Mucosa of descending colon (tissue), 3 donors: ENCODE measurements around the gene ABCA9. TPM values are rescaled to one million over a fixed set of nuclear protein-coding genes. Genes with fewer than 3 reads are reported as not detected.

Experiments used
- ATAC-seq: fragments of 200-7000 bp; cut with Tn5 transposase; one replicate; pipeline ENCODE4 v1.9.1; 2020; ENCODE audit warnings: mild to moderate bottlenecking, moderate library complexity
- DNase-seq, 3 donors: peaks; one replicate each; pipeline ENCODE4 v3.0.0-alpha.2; 2020
- H3K36me3 ChIP-seq: fragments of 200-600 bp; one replicate; pipeline ENCODE4 v1.8.0; 2021; ENCODE audit warnings: low read depth, mild to moderate bottlenecking
- H3K4me1 ChIP-seq: fragments of 200-600 bp; one replicate; pipeline ENCODE4 v1.8.0; 2021; ENCODE audit warnings: low read depth, mild to moderate bottlenecking
- H3K4me3 ChIP-seq: fragments of 200-600 bp; one replicate; pipeline ENCODE4 v1.8.0; 2021; ENCODE audit warnings: mild to moderate bottlenecking
- H3K9me3 ChIP-seq: fragments of 200-600 bp; one replicate; pipeline ENCODE4 v1.8.0; 2021; ENCODE audit warnings: mild to moderate bottlenecking
- intact Hi-C, 2 donors: fragments of 100-400 bp; cut with DNase I in 1 of 2; cut with micrococcal nuclease in 1 of 2; formaldehyde crosslinking; loops; one replicate each; pipeline versions ENCODE4 v1.11.0 to v1.11.1; 2022; cut with DNase I, micrococcal nuclease
- total RNA-seq, 3 donors: library from RNA; stranded (reverse); fragmentation: NEBNext Ultra II Directional in 2 of 3; extraction: Animal tissue kit (Norgen Biotek cat#: 25700) in 2 of 3; gene quantifications; one replicate each; pipeline versions ENCODE4 v1.2.1 to v1.2.4, GENCODE V29; 2021 to 2023
- TF ChIP-seq, protein P1 (sequence below): fragments of 200-600 bp; IDR thresholded peaks from one replicate; pipeline ENCODE4 v1.8.0; 2022; ENCODE audit warnings: antibody characterized with exemption, mild to moderate bottlenecking
- donor health status: DM: no; HTN: no; CAD: no; lungs with moderate emphysema.
- donor health status: DM: no; HTN: no; CAD: no.
- donor health status: DM: no; HTN: yes; CAD: no.

Gene ABCA9
- total RNA-seq, 3 donors from 2014 or later = 2.0 to 20.0 (median 3.6) TPM

DNA sequence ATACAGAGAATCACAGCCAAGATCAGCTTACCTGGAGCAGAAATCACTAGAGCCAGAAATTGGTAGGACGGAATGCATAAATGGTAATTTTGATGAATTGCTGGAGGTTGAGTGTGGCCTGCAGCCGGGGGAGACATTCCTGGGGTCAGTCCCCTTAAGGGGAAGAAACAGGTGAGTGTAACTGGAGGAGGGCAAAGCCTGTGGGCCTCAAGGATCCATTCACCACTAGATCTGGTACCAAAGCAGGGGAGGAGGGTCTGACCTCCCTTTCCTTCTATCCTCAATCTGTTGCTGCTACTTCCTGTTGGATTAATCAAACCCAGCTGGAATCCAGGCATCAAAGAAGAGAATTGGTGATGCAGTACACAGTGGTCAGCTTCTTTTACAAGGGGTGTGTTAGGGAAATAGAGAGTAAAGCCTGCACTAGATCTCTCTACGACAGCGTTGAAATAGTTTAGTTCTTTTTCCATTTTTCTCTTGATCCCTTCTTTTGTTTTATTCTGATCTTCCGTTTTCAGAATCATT, 8.6 kb upstream of the ABCA9 start:
- no peak overlapping the region for H3K4me3 ChIP-seq
- H3K36me3 ChIP-seq = no peaks in the 10 kb centered on the region
- TF ChIP-seq, protein P1, sequence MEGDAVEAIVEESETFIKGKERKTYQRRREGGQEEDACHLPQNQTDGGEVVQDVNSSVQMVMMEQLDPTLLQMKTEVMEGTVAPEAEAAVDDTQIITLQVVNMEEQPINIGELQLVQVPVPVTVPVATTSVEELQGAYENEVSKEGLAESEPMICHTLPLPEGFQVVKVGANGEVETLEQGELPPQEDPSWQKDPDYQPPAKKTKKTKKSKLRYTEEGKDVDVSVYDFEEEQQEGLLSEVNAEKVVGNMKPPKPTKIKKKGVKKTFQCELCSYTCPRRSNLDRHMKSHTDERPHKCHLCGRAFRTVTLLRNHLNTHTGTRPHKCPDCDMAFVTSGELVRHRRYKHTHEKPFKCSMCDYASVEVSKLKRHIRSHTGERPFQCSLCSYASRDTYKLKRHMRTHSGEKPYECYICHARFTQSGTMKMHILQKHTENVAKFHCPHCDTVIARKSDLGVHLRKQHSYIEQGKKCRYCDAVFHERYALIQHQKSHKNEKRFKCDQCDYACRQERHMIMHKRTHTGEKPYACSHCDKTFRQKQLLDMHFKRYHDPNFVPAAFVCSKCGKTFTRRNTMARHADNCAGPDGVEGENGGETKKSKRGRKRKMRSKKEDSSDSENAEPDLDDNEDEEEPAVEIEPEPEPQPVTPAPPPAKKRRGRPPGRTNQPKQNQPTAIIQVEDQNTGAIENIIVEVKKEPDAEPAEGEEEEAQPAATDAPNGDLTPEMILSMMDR = no peak
- DNase-seq (no peak), ATAC-seq (no peak)
- no peaks in the 10 kb centered on the region for H3K9me3 ChIP-seq
- H3K4me1 ChIP-seq = no peaks in the 10 kb centered on the region
- intact Hi-C loops = no loop called here

DNA sequence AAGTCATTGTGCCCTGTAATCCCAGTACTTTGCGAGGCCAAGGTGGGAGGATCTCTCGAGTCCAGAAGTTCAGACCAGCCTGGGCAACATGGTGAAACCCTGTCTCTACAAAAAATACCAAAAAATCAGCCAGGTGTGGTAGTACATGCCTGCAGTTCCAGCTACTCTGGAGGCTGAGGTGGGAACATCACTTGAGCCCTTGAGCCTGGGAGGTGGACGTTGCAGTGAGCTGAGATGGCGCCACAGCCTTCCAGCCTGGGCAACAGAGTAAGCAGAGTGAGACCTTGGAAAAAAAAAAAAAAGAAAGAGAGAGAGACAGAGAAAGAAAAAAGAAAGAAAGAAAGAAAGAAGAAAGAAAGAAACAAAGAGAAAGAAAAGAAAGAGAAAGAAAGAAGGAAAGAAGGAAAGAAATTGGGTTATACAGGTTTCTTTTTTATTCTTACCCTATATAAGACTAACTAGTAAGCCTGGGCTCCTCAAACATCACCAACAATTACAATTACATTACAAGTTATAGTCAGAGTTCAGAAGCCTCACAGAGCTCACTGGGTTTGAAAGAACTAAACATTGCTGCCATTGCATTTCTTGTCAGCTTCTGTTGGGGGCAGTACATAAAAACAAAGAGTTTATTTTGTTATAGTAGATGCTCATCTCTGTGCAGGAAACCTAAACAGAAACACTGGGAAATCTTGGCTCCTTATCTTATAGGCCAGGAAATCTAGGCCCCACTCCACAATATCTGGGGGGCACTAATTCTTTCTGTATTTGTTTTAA, 6.7 kb upstream of the ABCA9 start:
- ATAC-seq = no peak
- H3K36me3 ChIP-seq = no peaks in the 10 kb centered on the region
- no peak overlapping the region for H3K4me3 ChIP-seq
- intact Hi-C loops = no loop called here
- TF ChIP-seq, protein P1 = no peak
- no peak for DNase-seq
- no peaks in the 10 kb centered on the region for H3K4me1 ChIP-seq
- no peaks in the 10 kb centered on the region for H3K9me3 ChIP-seq

DNA sequence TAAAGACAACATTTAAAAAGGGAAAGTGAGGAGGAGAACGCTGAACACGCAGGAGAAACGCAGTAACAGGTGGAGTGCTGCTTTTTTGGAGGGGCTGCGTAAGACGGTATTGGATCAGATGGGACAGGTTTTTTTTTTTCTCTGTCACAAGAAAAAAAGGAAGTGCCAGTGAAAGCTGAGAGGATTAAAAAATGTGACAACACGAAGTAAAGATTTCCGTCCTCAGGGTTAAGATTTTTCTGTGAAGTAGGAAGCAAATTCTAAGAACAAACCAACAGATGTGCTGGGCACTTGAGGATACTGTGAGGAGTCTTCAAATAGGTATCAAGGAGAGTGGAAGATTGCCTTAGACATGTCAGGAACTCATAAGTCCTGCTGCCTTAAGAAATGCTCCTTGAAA, 5.8 kb upstream of the ABCA9 start:
- H3K4me1 ChIP-seq = no peaks in the 10 kb centered on the region
- H3K9me3 ChIP-seq = no peaks in the 10 kb centered on the region
- no peak for DNase-seq
- H3K4me3 ChIP-seq = no peak overlapping the region
- ATAC-seq = no peak
- TF ChIP-seq, protein P1 = no peak
- intact Hi-C loops = no loop called here
- no peaks in the 10 kb centered on the region for H3K36me3 ChIP-seq

DNA sequence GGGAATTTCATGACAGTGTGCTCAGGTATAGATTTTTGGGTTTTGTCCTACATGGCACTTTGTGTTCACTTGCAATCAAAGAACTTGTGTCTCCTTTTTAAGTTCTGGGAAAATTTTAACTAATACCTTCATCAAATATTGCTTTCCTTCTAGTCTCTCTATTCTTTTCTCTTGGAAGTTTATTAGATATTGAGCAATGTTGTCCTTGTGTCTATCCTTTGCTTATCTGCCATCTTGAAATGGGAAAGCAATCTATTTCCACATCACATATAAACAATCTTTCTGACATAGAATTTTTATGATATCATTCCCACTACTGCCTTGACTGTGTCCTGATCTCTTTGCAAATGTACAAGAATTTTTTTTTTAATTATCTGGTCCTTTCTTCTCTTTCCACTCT, 4.4 kb upstream of the ABCA9 start:
- Histone ChIP-seq H3K4me1 (no peaks in the 10 kb centered on the region), H3K4me3 (no peak overlapping the region), H3K36me3 (no peaks in the 10 kb centered on the region), H3K9me3 (no peaks in the 10 kb centered on the region)
- ATAC-seq (no peak), DNase-seq (no peak)
- TF ChIP-seq, protein P1 = no peak
- intact Hi-C loops = no loop called here

DNA sequence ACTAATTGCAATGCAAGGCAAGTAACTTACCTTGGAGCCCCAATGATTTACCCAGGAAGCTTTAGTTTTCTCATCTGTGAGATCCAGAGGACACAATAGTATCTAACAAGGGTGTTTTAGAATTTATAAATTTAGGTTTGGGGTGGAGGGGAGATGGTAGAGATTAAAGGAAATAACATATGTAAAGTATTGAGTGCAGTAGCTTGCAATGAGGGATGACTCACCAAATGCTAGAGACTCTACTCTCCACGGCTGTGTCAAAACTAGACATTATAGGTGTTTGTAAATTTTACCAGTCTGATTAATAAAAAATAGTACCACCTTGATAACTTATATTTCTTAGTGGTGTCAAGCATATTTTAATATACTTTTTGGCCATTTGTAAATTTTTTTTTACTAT, 3.7 kb upstream of the ABCA9 start:
- Histone ChIP-seq H3K4me1 (no peaks in the 10 kb centered on the region), H3K9me3 (no peaks in the 10 kb centered on the region), H3K36me3 (no peaks in the 10 kb centered on the region), H3K4me3 (no peak overlapping the region)
- TF ChIP-seq, protein P1 = no peak
- ATAC-seq (no peak), DNase-seq (no peak)
- intact Hi-C loops = no loop called here
